Lung microvascular endothelial cell (primary cell): ENCODE measurements around the gene TSPOAP1. TPM values are rescaled to one million over a fixed set of nuclear protein-coding genes. Genes with fewer than 3 reads are reported as not detected.

Experiments used
- DNase-seq, 2 donors: peaks; one replicate each; pipeline versions ENCODE4 v3.0.0 to v3.0.0-alpha.2; 2010; ENCODE audit warnings: low read depth in 2 of 2
- total RNA-seq: library from RNA; depleted of rRNA; stranded (reverse); fragments of >200 nt; gene quantifications from 2 replicates; pipeline ENCODE4 v1.2.1, GENCODE V29; 2014

TSPOAP1 gene
- total RNA-seq, 1 donor from 2014 or later, result under 0.01 TPM

DNA sequence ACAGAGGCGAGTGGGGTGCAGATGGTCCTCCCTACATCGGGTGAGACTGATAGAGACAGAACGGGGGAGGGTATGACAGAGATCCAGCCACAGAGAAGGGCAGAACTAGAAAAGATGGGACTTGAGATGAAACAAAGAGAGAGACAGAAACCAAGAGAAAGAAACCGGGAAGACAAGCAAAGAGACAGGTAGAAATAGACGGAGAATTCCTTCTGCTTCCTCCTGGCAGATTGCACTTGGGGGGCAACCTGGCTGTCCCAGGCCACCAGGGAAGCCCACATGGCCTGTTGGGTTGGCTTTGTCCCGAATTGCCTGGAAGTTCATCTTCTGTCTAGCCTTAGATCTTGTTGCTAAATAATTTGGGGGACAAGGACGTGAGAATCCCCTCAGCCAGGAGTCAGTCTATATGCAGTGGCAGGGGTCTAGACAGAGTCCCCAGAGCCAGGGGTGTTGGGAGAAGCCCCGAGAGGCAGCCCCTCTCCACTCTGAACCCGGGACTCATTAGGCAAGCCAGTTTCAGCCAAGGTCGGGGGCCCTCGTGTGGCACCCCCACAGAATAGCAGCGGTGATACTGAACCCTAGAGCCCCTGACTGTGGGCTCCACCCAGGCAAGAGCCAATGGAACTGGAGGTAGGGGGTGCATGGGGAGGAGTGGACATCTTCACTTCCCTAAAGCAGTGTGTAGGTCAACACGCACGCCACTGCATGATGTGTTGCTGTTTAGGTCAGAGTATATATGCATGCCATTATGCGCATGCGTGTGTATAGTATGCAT, 627 bp upstream of the TSPOAP1 start:
- no peak for DNase-seq

GRCh38 chr17:58327363-58328194, 1.0 kb downstream of the TSPOAP1 start:
- DNase-seq, result no peak

GRCh38 chr17:58326609-58327362, 1.8 kb downstream of the TSPOAP1 start:
- no peak for DNase-seq

GRCh38 chr17:58325976-58326468, 2.6 kb downstream of the TSPOAP1 start:
- DNase-seq, result no peak

- no peak for DNase-seq
Measured at GRCh38 chr17:58325289-58325726, 3.3 kb downstream of the TSPOAP1 start.

DNA sequence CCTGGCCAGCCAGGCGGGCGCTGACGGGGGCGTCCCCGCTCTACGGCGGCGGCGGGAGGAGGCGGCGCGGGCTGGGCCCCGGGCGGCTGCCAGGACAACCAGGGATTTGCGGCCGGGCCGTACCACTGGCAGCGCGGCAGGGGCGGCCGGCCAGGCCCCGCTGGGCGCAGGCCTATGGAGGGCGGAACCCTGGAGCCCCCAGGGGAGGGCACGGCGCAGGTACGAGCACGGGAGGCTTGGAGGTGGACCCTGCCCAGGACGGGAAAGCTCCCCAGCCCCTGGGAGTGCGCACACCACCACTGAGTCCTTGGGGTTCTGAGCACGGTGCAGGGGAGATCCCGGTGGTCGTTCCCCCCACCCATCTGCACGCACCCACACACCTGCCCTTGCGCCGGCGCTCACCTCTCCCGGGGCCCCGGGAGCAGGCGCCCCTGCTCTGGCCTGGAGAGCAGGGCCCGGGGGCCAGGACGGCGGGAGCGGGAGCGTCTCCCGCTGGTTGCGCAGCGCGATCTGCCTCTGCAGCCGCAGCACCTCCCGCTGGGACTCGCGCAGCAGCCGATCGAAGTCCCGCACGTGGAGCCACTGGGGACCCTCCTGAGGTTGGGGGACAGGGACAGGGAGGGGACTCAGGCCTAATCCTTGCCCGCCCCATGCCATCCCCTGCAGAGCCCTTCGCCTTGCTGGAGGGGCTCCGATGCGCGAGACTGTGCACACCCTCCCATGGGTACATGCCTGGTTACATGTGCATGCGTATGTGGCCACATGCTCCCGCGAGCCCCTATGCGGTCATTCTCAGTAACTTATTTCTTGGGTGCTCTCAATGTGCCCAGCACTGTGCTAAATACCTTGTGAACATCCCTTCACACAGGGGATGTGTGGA, 3.9 kb downstream of the TSPOAP1 start:
- DNase-seq, result no peak

- no peak for DNase-seq
Measured at GRCh38 chr17:58324056-58324408, 4.6 kb downstream of the TSPOAP1 start.

DNA sequence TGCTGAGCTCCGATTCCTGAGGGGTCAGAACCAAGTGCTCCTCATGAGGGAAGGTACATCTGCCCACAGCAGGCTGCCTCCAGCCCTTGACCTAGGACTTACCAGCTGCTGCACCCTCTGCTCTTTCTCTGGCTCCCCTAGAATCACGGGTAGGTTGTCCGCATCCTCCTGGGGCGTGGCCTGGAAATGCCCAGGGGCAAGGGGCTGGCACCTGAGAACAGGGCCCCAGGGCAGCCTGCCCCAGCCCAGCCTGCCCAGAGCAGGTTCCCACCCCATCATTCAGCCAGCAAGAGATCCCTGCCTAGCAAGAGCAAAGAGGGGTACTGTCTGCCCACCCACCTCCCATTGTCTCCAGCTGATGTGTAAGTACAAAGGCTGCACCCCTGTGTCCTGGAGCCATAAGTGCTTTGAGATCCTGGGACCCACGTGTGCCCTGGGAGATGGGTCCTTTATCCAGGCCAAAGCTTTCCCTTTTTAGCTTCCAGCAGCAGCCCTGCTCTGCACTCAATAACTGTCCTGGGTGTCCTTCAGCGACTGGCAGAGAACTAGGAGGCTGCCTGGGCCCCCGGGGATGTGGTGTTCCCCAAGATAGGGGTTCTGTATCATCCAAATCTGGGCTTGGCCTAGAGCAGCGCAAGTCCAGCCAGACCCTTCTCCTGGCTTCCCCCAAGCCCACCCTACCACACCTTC, 5.1 kb downstream of the TSPOAP1 start:
- DNase-seq, result no peak

- no peak for DNase-seq
Measured at GRCh38 chr17:58322581-58323185, 5.9 kb downstream of the TSPOAP1 start.

- DNase-seq, result no peak
Measured at GRCh38 chr17:58321571-58322525, 6.7 kb downstream of the TSPOAP1 start.

DNA sequence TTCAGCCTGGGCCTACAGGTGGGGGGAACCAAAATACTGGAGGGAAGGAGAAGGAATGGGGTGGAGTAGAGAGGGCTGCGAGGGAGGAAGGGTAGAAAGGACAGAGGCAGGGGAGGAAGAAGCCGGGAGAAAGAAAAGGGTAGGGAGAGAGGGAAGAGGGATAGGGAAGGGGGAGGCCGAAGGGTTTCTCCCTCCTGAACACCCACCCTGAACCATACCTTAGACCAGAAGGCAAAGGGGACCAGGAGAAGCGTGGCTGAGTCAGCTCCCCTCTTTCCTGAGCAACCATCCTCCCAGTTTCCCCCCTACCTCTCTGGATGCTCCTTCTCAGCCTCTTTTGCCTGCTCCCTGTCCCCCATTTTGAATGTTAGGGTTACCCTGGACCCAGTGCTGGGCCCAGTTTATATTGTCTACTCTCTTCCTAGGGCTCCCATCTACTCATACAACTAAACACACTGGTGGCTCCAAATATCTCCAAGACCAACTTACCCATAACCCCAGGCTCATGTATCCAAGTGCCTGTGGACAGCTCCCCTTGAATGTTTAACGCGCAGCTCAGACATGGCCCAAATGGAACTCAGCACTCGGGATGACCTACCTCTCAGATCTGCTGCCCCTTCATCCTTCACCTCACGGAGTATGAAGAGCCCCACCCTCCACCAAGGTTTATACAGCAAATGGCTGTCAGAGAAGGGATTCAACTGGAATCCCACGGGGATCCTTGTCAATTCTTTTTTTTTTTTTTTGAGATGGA, 7.8 kb downstream of the TSPOAP1 start:
- DNase-seq, result no peak

DNA sequence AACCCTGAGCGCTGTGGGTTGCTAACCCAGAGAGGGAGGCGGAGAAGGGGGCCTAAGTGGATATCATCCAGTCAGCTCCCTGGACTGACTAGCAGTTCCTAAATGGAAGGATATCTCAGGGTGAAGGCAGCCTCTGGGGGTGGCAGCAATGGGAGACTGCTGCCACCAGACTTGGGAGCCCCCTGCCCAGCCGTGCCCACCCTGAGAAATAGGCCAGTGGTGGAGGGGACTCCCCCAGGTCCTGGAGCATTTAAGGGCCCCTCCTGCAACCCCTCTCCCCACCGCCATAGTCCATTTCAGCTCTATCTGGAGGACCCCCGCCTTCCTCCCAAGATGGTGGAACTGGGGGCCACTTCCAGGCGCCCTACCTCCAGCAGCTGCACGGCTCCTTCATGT, 8.4 kb downstream of the TSPOAP1 start:
- DNase-seq, result no peak

- DNase-seq, result no peak
Measured at GRCh38 chr17:58319173-58320162, 9.1 kb downstream of the TSPOAP1 start.

DNA sequence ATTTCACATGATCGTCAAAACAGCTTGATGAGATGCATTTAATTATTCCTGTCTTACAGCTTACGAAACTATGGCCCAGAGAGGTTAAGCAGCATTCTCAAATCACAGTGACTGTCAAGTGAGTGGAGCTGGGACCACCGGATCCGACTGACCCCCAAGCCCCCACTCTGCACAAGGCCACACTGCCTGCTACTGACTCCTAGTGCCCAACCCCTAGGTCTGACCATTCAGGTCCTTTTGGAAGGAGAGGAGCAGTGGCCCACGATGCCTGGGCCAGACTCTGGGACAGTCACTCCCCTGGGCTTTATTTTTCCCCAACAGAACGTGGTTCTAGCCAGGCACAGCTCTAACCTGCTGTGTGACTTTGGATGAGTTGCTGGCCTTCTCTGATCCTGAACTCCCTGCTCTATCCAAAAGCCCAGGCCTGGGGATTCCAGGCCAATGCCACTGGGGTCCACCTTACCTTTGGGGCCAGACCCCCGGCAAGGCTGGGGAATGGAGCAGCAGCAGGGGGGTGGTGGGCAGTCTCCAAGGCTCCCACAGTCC, 9.9 kb downstream of the TSPOAP1 start:
- DNase-seq, result no peak

GRCh38 chr17:58318065-58318481, 10.5 kb downstream of the TSPOAP1 start:
- no peak for DNase-seq

DNA sequence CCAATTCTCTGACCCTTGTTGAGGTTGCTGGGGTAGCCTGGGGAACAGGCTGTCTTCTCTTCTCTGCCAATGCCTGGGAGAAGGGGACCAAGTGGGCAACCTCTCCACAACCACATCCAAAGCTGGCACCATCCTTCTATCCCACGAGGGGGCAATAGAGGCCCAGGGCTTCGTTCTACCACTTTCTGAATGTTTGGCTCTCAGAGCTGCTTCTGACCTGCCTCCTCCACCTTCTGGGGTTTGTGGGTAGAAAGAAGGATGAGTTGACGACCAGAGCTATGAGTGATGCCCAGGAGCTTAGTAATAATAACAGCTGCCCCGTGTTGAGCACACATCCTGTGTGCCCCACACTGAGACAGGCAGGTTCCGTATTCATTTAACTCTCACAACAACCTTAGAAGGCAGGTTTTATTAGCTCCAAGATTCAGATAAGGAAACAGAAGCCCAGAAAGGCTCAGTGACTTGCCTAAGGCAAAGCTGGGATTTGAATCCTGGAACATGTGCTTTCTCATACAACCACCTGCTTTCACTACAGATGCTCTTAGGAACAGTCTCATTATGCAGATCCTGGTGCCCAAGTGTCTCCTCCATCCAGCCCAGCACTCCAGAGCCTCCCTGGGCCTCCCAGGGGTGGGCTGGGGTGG, 11.1 kb downstream of the TSPOAP1 start:
- peak; percentile 43 for DNase-seq
